GM10266 (cell line): ENCODE results near the gene BAHCC1.

Source experiments
- DNase-seq: peaks from one replicate; pipeline ENCODE4 v3.0.0; 2012; ENCODE audit errors: extremely low spot score
- TF ChIP-seq, protein P1 (sequence below): IDR thresholded peaks from 2 replicates; pipeline ENCODE4 v1.5.1; 2012; ENCODE audit warnings: mild to moderate bottlenecking, low read depth; ENCODE audit not compliant: control insufficient read depth, insufficient read depth; ENCODE audit errors: missing control alignments

BAHCC1 gene

GRCh38 chr17:81460856-81461460 is 65.7 kb downstream of the BAHCC1 start:
- TF ChIP-seq, protein P1, sequence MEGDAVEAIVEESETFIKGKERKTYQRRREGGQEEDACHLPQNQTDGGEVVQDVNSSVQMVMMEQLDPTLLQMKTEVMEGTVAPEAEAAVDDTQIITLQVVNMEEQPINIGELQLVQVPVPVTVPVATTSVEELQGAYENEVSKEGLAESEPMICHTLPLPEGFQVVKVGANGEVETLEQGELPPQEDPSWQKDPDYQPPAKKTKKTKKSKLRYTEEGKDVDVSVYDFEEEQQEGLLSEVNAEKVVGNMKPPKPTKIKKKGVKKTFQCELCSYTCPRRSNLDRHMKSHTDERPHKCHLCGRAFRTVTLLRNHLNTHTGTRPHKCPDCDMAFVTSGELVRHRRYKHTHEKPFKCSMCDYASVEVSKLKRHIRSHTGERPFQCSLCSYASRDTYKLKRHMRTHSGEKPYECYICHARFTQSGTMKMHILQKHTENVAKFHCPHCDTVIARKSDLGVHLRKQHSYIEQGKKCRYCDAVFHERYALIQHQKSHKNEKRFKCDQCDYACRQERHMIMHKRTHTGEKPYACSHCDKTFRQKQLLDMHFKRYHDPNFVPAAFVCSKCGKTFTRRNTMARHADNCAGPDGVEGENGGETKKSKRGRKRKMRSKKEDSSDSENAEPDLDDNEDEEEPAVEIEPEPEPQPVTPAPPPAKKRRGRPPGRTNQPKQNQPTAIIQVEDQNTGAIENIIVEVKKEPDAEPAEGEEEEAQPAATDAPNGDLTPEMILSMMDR, result no peak
- DNase-seq, result no peak

GRCh38 chr17:81461607-81462500 is 66.6 kb downstream of the BAHCC1 start:
- no peak for DNase-seq
- TF ChIP-seq, protein P1, result no peak

DNA sequence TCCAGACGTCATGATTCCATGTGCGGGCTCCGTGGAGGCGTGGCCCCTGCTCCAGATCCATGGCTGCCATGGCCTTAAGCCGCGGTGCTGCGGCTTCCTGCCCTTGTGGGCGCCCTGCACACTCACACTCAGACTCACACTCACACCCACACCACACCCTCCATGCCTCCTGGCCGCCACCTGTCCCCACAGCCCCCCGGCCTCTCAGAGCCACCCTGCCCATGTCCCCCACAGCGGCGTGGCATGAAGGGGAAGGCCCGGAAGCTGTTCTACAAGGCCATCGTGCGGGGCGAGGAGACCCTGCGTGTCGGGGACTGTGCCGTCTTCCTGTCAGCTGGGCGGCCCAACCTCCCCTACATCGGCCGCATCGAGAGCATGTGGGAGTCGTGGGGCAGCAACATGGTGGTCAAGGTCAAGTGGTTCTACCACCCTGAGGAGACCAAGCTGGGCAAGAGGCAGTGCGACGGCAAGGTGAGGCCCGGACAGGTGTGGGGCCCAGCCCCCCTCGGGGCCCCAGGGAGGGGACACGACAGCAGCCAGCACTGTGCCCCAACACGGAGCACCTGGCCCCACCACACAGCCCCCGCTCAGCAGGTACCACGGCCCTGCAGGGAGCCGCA is 67.4 kb downstream of the BAHCC1 start:
- DNase-seq, result no peak
- TF ChIP-seq, protein P1, result no peak

- no peak for DNase-seq
- TF ChIP-seq, protein P1, result no peak
Measured at GRCh38 chr17:81463506-81463905, 68.2 kb downstream of the BAHCC1 start.

GRCh38 chr17:81464586-81464985 is 69.3 kb downstream of the BAHCC1 start:
- no peak for DNase-seq
- TF ChIP-seq, protein P1, result no peak

DNA sequence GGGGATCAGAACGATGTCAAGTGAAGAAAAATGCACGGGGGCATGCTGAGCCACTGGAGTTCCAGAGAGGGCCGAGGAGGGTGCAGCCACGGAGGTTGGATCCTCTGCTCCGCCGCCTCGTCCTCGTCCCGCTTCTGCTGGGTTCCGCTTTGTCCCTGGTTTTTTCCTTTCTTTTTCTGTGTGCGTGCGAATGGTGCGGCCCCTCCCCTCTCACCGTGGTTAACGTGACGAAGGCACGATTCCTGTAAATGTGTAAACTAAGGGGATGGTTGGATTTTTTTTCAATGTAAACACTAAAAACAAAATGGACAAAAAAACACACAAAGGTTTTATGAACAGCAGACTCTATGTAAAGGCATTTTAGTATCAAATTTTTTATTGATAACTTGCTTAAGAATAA is 70.7 kb downstream of the BAHCC1 start:
- TF ChIP-seq, protein P1, result no peak
- no peak for DNase-seq
